ENCODE data around the gene RAB9A.

DNA sequence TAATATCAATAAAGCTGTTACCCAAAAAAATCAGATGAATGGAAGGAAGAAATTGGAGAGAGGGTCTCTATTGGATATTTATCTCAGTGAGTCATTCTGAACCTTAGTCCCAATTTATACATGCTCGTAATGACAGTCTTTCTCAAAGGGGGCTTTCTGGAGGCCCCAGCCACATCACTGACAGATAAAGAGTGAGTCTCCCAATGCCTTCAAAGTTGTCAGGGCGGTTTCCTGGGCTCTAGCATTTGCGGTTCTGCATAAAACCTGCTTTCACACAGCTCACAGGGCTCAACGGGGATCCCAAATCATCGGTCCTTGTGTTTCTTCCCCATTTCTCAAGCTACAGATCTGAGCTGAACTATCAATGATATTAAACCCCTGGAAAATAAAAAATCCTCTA, 18.7 kb upstream of the RAB9A start:
- TF ChIP-seq CTCF (IDR thresholded peaks at IDR 0.05; ENCODE audit: insufficient read depth, low read length) (no peak), REST (IDR thresholded peaks at IDR 0.05; ENCODE audit: insufficient replicate concordance, low read depth) (no peak), POLR2AphosphoS5 (IDR thresholded peaks at IDR 0.05; ENCODE audit: low read depth) (no peak), GABPA (IDR thresholded peaks at IDR 0.05; ENCODE audit: low read depth) (no peak), SPI1 (IDR thresholded peaks at IDR 0.05; ENCODE audit: borderline replicate concordance, low read depth) (no peak)

Data from HL-60 (cell line).